Coronary artery (tissue), 2 donors: ENCODE results near the gene ZNF503.

ENCODE experiments used
- DNase-seq: peaks from one replicate; pipeline ENCODE4 v3.0.0-alpha.2; 2017; ENCODE audit warnings: low spot score
- H3K27ac ChIP-seq, 2 donors: fragments of 200-600 bp; sonication (generic); one replicate each; pipeline ENCODE4 v1.5.1; 2016 to 2019
- H3K4me3 ChIP-seq: fragments of 200-600 bp; sonication (generic); 2 replicates; pipeline ENCODE4 v1.5.1; 2016; ENCODE audit warnings: mild to moderate bottlenecking, moderate library complexity
- TF ChIP-seq, protein P1 (sequence below): fragments of 200-600 bp; sonication (generic); IDR thresholded peaks from one replicate; pipeline ENCODE4 v1.5.1; 2019; ENCODE audit warnings: antibody characterized with exemption

ZNF503 gene

DNA sequence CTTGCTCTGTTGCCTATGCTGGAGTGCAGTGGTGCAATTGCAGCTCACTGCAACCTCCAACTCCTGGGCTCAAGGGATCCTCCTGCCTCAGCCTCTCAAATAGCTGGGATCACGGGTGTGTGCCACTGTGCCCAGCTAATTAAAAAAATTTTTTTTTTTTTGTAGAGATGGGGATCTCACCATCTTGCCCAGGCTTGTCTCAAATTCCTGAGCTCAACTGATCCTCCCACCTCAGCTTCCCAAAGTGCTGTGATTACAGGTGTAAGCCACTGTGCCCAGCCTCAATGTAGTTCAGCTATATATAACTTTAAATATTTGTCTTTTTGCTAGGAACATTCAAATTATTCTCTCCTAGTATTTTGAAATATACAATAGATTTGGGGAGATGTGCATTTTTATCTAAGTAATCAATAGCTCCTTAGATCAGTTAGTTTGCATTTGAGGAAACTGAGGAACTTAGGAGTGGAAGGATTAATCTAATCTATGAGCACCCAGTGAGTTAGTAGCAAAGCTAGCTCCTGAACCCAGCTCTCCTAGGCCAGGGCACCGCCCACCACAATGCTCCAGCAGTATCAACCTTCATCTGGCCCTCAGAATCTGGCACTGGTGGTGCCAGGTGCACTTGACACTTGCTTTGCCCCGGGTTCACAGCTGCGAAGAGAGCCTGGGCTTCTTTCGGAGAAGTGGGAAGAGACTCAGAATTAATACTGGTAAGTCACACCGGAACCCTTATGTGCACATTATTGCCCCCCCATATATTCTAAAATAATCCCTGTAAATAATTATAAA is 23.9 kb upstream of the ZNF503 start:
- no peak for DNase-seq
- H3K4me3 ChIP-seq: no peak overlapping the region
- TF ChIP-seq, protein P1, sequence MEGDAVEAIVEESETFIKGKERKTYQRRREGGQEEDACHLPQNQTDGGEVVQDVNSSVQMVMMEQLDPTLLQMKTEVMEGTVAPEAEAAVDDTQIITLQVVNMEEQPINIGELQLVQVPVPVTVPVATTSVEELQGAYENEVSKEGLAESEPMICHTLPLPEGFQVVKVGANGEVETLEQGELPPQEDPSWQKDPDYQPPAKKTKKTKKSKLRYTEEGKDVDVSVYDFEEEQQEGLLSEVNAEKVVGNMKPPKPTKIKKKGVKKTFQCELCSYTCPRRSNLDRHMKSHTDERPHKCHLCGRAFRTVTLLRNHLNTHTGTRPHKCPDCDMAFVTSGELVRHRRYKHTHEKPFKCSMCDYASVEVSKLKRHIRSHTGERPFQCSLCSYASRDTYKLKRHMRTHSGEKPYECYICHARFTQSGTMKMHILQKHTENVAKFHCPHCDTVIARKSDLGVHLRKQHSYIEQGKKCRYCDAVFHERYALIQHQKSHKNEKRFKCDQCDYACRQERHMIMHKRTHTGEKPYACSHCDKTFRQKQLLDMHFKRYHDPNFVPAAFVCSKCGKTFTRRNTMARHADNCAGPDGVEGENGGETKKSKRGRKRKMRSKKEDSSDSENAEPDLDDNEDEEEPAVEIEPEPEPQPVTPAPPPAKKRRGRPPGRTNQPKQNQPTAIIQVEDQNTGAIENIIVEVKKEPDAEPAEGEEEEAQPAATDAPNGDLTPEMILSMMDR: no peak

DNA sequence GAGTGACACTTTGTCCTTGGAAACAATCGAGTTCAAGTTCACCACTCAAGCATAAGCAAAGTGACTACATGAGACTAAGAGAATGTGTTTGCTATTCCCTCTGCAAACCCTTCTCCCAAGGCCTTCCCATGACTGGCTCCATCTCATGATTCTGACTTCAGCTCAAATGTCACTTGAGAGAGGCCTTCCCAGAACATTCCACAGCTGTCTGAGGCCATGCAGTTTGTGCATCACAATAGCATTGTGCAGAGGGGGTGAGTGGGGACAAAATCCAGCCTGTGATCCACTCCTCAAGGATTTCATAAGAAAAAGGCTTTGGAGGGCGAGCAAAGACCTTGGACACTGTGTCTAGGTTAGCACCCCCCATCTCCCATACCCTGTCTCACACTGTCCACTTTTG is 23.0 kb upstream of the ZNF503 start:
- H3K27ac ChIP-seq: no peak overlapping the region

More for the DNA sequence above, 23.9 kb upstream of the ZNF503 start:
- no peak overlapping the region for H3K27ac ChIP-seq

DNA sequence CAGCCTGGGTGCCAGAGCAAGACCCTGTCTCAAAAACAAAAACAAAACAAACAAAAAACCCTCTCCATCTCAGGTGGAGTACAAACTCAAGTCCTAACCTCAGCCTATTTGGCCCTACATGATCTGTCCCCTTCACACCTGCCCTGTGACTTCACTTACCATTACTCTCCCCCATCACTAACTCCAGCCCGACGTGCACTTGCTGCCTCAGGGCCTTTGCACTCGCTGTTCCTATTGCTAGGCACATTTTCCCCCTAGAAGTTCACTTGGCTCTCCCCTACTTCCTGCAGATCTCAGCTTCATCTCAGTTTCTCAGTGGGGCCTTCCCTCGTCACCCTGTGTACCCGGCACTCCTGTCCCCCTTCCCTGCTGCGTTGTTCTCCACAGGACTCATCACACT is 21.3 kb upstream of the ZNF503 start:
- Histone ChIP-seq H3K4me3 (no peak overlapping the region), H3K27ac (no peak overlapping the region)
- no peak for DNase-seq
- TF ChIP-seq, protein P1: no peak

More for the DNA sequence above, 23.0 kb upstream of the ZNF503 start:
- no peak overlapping the region for H3K4me3 ChIP-seq
- no peak for DNase-seq
- TF ChIP-seq, protein P1: no peak

DNA sequence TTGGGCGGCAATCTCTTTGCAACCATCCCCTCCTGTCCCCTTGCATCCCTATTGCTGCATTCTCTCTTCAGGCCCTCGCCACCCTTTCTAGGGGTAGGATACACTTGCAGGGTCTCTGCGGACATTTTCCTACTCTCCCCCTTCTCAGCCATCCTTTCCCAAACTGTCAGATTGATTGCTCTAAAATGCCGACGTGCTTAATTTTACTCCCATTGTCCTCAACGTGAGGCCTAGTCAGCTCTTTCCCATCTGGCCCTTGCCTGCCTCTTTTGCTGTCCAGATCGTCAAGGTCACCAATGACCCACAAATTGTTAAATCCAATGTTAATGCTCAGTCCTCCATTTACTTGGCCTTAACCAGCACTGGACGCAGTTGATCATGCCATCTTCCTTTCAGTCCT is 17.1 kb upstream of the ZNF503 start:
- no peak overlapping the region for H3K4me3 ChIP-seq
- TF ChIP-seq, protein P1: no peak

DNA sequence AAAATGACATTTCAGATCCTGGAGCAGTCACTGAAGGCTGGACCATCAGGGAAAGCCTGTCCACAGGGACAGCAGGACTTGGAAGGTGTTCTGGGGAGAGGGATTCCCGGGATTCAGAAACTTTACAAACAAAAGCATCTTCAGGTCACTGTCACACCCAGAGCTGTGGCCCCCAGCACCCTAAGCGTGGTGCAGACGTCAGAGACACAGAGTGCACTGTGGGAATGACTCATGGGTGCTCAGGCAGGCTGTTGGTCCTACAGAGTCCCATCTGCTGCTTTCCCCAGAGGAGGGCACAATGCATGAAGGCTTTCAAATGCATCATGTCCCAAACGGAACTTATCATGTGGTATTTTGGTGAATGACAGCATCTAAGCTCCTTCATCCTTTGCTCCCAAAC is 16.7 kb upstream of the ZNF503 start:
- TF ChIP-seq, protein P1: no peak
- DNase-seq: no peak
- Histone ChIP-seq H3K27ac (no peak overlapping the region), H3K4me3 (no peak overlapping the region)

More for the DNA sequence above, 17.1 kb upstream of the ZNF503 start:
- no peak overlapping the region for H3K27ac ChIP-seq
- DNase-seq: no peak

DNA sequence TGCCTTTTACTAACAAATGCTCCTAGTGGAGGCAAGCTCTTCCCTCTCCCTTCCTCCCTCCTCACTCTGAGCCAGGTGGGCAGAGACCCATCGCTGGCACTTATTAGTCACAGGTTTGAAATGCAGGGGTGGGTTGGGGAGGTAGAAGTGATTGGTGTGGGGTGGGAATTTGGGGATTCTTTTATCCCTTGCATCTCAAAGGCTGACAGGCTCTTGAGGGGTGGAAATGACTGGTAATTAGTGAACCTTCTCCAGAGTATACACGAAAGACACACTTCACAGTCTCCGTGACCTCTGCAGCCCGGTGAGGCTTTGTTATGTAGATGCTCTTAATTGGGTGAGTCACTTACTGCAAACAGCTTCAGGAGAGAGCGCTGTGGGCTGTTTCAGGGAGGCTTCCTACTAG is 16.0 kb upstream of the ZNF503 start:
- Histone ChIP-seq H3K4me3 (no peak overlapping the region), H3K27ac (no peak overlapping the region)
- no peak for DNase-seq
- TF ChIP-seq, protein P1: no peak

DNA sequence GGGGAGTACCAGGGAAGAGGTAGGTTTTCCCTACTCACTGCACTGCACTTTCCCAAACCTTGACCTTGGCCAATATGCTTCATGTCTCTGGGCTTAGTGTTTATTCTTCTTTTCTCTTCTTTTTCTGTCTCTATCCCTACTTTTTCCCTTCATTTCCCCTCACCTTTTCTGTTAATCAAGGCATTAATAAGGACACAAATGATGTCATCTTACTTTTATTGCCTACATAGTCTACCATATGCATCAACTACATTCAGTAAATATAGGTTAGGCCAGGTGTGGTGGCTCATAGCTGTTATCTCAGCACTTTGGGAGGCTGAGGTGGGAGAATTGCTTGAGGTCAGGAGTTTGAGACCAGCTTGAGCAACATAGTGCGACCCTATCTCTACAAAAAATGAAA is 13.0 kb upstream of the ZNF503 start:
- Histone ChIP-seq H3K4me3 (no peak overlapping the region), H3K27ac (no peak overlapping the region)
- TF ChIP-seq, protein P1: no peak
- DNase-seq: no peak
